22Rv1 (cell line): Measurements from ENCODE around the gene GM2A.

ENCODE experiments used
- H3K27ac ChIP-seq: fragments of 450-650 bp; 2 replicates; pipeline ENCODE4 v1.5.1; 2017
- ZFX ChIP-seq: fragments of 450-650 bp; IDR thresholded peaks from 2 replicates; pipeline ENCODE4 v1.6.1; 2017; ENCODE audit warnings: antibody characterized with exemption, borderline replicate concordance
- TF ChIP-seq, protein P1 (sequence below): fragments of 450-650 bp; IDR thresholded peaks from 2 replicates; pipeline ENCODE4 v1.5.1; 2017; ENCODE audit warnings: mild to moderate bottlenecking

The GM2A gene

GRCh38 chr5:151318850-151319732 is 66.1 kb downstream of the GM2A start:
- no peak overlapping the region for H3K27ac ChIP-seq
- TF ChIP-seq, protein P1, sequence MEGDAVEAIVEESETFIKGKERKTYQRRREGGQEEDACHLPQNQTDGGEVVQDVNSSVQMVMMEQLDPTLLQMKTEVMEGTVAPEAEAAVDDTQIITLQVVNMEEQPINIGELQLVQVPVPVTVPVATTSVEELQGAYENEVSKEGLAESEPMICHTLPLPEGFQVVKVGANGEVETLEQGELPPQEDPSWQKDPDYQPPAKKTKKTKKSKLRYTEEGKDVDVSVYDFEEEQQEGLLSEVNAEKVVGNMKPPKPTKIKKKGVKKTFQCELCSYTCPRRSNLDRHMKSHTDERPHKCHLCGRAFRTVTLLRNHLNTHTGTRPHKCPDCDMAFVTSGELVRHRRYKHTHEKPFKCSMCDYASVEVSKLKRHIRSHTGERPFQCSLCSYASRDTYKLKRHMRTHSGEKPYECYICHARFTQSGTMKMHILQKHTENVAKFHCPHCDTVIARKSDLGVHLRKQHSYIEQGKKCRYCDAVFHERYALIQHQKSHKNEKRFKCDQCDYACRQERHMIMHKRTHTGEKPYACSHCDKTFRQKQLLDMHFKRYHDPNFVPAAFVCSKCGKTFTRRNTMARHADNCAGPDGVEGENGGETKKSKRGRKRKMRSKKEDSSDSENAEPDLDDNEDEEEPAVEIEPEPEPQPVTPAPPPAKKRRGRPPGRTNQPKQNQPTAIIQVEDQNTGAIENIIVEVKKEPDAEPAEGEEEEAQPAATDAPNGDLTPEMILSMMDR: peak; percentile 31
- TF ChIP-seq ZFX: no peak
